ENCODE data around the gene USP49.
"Not testable (repeated sequence)": the region's sequence is repeated elsewhere in the genome, so short reads cannot be mapped to it uniquely, and the experiment has no call there.

Gene USP49

GRCh38 chr6:41767112-41767833 lies 127.9 kb downstream of the USP49 start:
- no peak for TF ChIP-seq CTCF (IDR thresholded peaks at IDR 0.05)
- H3K4me3 ChIP-seq = no peak overlapping the region
- no peak for DNase-seq (ENCODE audit: low spot score)
- peak overlapping the region in 1 of 2 donors; percentile 52 for H3K27ac ChIP-seq

GRCh38 chr6:41766043-41766664 lies 129.0 kb downstream of the USP49 start:
- not testable (repeated sequence) for H3K27ac ChIP-seq; DNase-seq (ENCODE audit: low spot score); H3K4me3 ChIP-seq

- DNase-seq (ENCODE audit: low spot score) = no peak
- TF ChIP-seq CTCF (IDR thresholded peaks at IDR 0.05) = no peak
- H3K4me3 ChIP-seq = no peak overlapping the region
- no peak overlapping the region for H3K27ac ChIP-seq
These were observed 131.7 kb downstream of the USP49 start for GRCh38 chr6:41763470-41763869.

GRCh38 chr6:41759905-41760579 lies 135.1 kb downstream of the USP49 start:
- Histone ChIP-seq H3K4me3 (no peak overlapping the region), H3K27ac (no peak overlapping the region)
- no peak for DNase-seq (ENCODE audit: low spot score)
- no peak for TF ChIP-seq CTCF (IDR thresholded peaks at IDR 0.05)

GRCh38 chr6:41759106-41759904 lies 135.9 kb downstream of the USP49 start:
- DNase-seq (ENCODE audit: low spot score) = no peak
- Histone ChIP-seq H3K4me3 (no peak overlapping the region), H3K27ac (no peak overlapping the region)
- TF ChIP-seq CTCF (IDR thresholded peaks at IDR 0.05) = no peak

- no peak for TF ChIP-seq CTCF (IDR thresholded peaks at IDR 0.05)
- no peak for DNase-seq (ENCODE audit: low spot score)
- no peak overlapping the region for H3K27ac ChIP-seq
- H3K4me3 ChIP-seq = no peak overlapping the region
These were observed 136.5 kb downstream of the USP49 start for GRCh38 chr6:41758641-41759035.
